AG04449 (cell line): ENCODE results near the gene DENND5A.

Experiments used
- CTCF ChIA-PET: fragments of 350-600 bp; formaldehyde crosslinking; extraction: SDS; loops from one replicate; lab custom pipeline; 2021; ENCODE audit warnings: antibody characterized with exemption; lab: Yijun Ruan, JAX
- POLR2A ChIA-PET: fragments of 400-600, 350-600 bp; formaldehyde crosslinking; extraction: SDS; loops from one replicate; lab custom pipeline; 2020; ENCODE audit warnings: antibody characterized with exemption, inconsistent platforms; lab: Yijun Ruan, JAX
- DNase-seq: peaks from one replicate; pipeline ENCODE4 v3.0.0-alpha.2; 2010; ENCODE audit warnings: low read depth, low spot score
- H3K4me3 ChIP-seq: 2 replicates; pipeline ENCODE4 v1.5.1; 2011; ENCODE audit warnings: low read depth, mild to moderate bottlenecking, control low read depth, low read length
- CTCF ChIP-seq: IDR thresholded peaks from one replicate; pipeline ENCODE4 v1.5.1; 2011; ENCODE audit warnings: mild to moderate bottlenecking, moderate library complexity, low read length, control low read depth, inconsistent platforms; ENCODE audit not compliant: insufficient read depth; ENCODE audit errors: missing control alignments

DENND5A gene

GRCh38 chr11:9148727-9149126 lies 116.4 kb downstream of the DENND5A start:
- CTCF ChIA-PET = interaction anchor here (0.6 to 7.4 kb wide), 2 partner anchors 11 to 15 kb away, joined by 3 to 54 read pairs; no protein-coding TSS in a partner anchor
- TF ChIP-seq CTCF = no peak
- H3K4me3 ChIP-seq = no peak overlapping the region
- no peak for DNase-seq
- POLR2A ChIA-PET = no interaction called here

GRCh38 chr11:9148035-9148434 lies 117.1 kb downstream of the DENND5A start:
- DNase-seq = no peak
- ChIA-PET CTCF (interaction anchor here (7.4 kb wide), 1 partner anchor 10 kb away, joined by 54 read pairs; no protein-coding TSS in a partner anchor), POLR2A (no interaction called here)
- H3K4me3 ChIP-seq = no peak overlapping the region
- no peak for TF ChIP-seq CTCF

GRCh38 chr11:9146477-9146876 lies 118.7 kb downstream of the DENND5A start:
- no peak for TF ChIP-seq CTCF
- POLR2A ChIA-PET = no interaction called here
- CTCF ChIA-PET = interaction anchor here (0.9 to 7.4 kb wide), 4 partner anchors 9 to 131 kb away, joined by 3 to 54 read pairs (median 4); no protein-coding TSS in a partner anchor
- DNase-seq = no peak
- no peak overlapping the region for H3K4me3 ChIP-seq

- TF ChIP-seq CTCF = no peak
- DNase-seq = no peak
- H3K4me3 ChIP-seq = no peak overlapping the region
- ChIA-PET POLR2A (no interaction called here), CTCF (interaction anchor here (1.2 to 2.7 kb wide), 2 partner anchors 11 to 129 kb away, joined by 3 to 6 read pairs; no protein-coding TSS in a partner anchor)
Observed at GRCh38 chr11:9145283-9145682, 119.9 kb downstream of the DENND5A start.

GRCh38 chr11:9144828-9145227 lies 120.3 kb downstream of the DENND5A start:
- no peak for DNase-seq
- CTCF ChIA-PET = interaction anchor here (1.2 to 2.7 kb wide), 2 partner anchors 12 to 129 kb away, joined by 3 to 6 read pairs; no protein-coding TSS in a partner anchor
- H3K4me3 ChIP-seq = no peak overlapping the region
- no peak for TF ChIP-seq CTCF
- POLR2A ChIA-PET = no interaction called here

GRCh38 chr11:9143721-9144120 lies 121.4 kb downstream of the DENND5A start:
- TF ChIP-seq CTCF = no peak
- CTCF ChIA-PET = interaction anchor here (9.0 kb wide), 1 partner anchor 127 kb away, joined by 162 read pairs; no protein-coding TSS in a partner anchor
- POLR2A ChIA-PET = no interaction called here

More at GRCh38 chr11:9143721-9144120, 121.4 kb downstream of the DENND5A start:
- H3K4me3 ChIP-seq = no peak overlapping the region
- no peak for DNase-seq
